Subcutaneous abdominal adipose tissue (tissue), 5 donors: ENCODE data around the gene SDF4.

Experiments used
- H3K27ac ChIP-seq: one replicate; pipeline ENCODE4 v1.7.0; 2013; ENCODE audit warnings: low read depth, mild to moderate bottlenecking, inconsistent platforms, low read length, moderate library complexity
- H3K27me3 ChIP-seq, 5 donors: one replicate each; pipeline ENCODE4 v1.7.0; 2013; ENCODE audit warnings: low read length in 5 of 5, inconsistent platforms in 1 of 5; ENCODE audit not compliant: control insufficient read depth in 5 of 5, insufficient read depth in 4 of 5
- H3K36me3 ChIP-seq, 5 donors: one replicate each; pipeline ENCODE4 v1.7.0; 2013; ENCODE audit warnings: low read length in 5 of 5; ENCODE audit not compliant: control insufficient read depth in 5 of 5, insufficient read depth in 5 of 5
- H3K4me1 ChIP-seq, 5 donors: one replicate each; pipeline ENCODE4 v1.7.0; 2013; ENCODE audit warnings: low read length in 5 of 5, mild to moderate bottlenecking in 3 of 5, moderate library complexity in 1 of 5; ENCODE audit not compliant: control insufficient read depth in 5 of 5, insufficient read depth in 5 of 5
- H3K4me3 ChIP-seq, 5 donors: one replicate each; pipeline ENCODE4 v1.7.0; 2013; ENCODE audit warnings: low read length in 5 of 5, low read depth in 1 of 5
- H3K9ac ChIP-seq, 5 donors: one replicate each; pipeline ENCODE4 v1.7.0; 2013; ENCODE audit warnings: low read length in 5 of 5, mild to moderate bottlenecking in 4 of 5, moderate library complexity in 3 of 5
- H3K9me3 ChIP-seq, 5 donors: one replicate each; pipeline ENCODE4 v1.7.0; 2013; ENCODE audit warnings: low read length in 5 of 5; ENCODE audit not compliant: control insufficient read depth in 5 of 5
- donor health status: healthy.
- donor health status: healthy.
- donor health status: healthy.
- donor health status: healthy.
- donor health status: healthy.

The SDF4 gene

GRCh38 chr1:1206966-1207531 lies 24.8 kb downstream of the SDF4 start:
- no peaks in the 10 kb centered on the region for H3K9me3 ChIP-seq
- H3K4me1 ChIP-seq: peaks cover 0 to 40% (median 32%) of the 10 kb centered on the region in 5 donors
- no peak overlapping the region for H3K9ac ChIP-seq
- no peak overlapping the region for H3K27ac ChIP-seq
- H3K27me3 ChIP-seq: peaks cover 25 to 43% (median 39%) of the 10 kb centered on the region in 5 donors
- H3K4me3 ChIP-seq: peak overlapping the region in 1 of 5 donors; percentile 56
- H3K36me3 ChIP-seq: no peaks in the 10 kb centered on the region

- Histone ChIP-seq H3K36me3 (no peaks in the 10 kb centered on the region), H3K4me3 (peak within 1 kb of the TSS in 3 of 5 donors; percentile 17 to 56 (median 48)), H3K27ac (no peak within 1 kb of the TSS), H3K27me3 (peaks cover 25 to 43% (median 39%) of the 10 kb centered on the region in 5 donors), H3K9me3 (no peaks in the 10 kb centered on the region), H3K4me1 (peaks cover 0 to 34% (median 30%) of the 10 kb centered on the region in 5 donors), H3K9ac (peak within 1 kb of the TSS in 1 of 5 donors; percentile 30)
Observed at GRCh38 chr1:1206376-1206965, 25.3 kb downstream of the SDF4 start, which contains the start of gene TNFRSF18. TNFRSF18 (minus strand) TSS chr1:1206592; CDS start chr1:1206571, 21 bp downstream.

GRCh38 chr1:1205769-1206375 lies 25.9 kb downstream of the SDF4 start:
- Histone ChIP-seq H3K4me1 (peaks cover 0 to 32% (median 27%) of the 10 kb centered on the region in 5 donors), H3K27me3 (peaks cover 25 to 43% (median 39%) of the 10 kb centered on the region in 5 donors), H3K9ac (peak overlapping the region in 1 of 5 donors; percentile 30), H3K36me3 (no peaks in the 10 kb centered on the region), H3K27ac (no peak overlapping the region), H3K4me3 (peak overlapping the region in 3 of 5 donors; percentile 17 to 56 (median 48)), H3K9me3 (no peaks in the 10 kb centered on the region)

- Histone ChIP-seq H3K4me1 (peaks cover 0 to 37% (median 30%) of the 10 kb centered on the region in 5 donors), H3K27me3 (peaks cover 28 to 43% (median 40%) of the 10 kb centered on the region in 5 donors), H3K4me3 (no peak overlapping the region), H3K36me3 (no peaks in the 10 kb centered on the region), H3K9ac (no peak overlapping the region), H3K27ac (no peak overlapping the region), H3K9me3 (no peaks in the 10 kb centered on the region)
Observed at GRCh38 chr1:1204998-1205768, 26.6 kb downstream of the SDF4 start.

GRCh38 chr1:1204425-1204920 lies 27.3 kb downstream of the SDF4 start:
- peaks cover 28 to 40% (median 39%) of the 10 kb centered on the region in 5 donors for H3K27me3 ChIP-seq

GRCh38 chr1:1203561-1204424 lies 28.0 kb downstream of the SDF4 start:
- no peak overlapping the region for H3K4me3 ChIP-seq
- peaks cover 28 to 42% (median 38%) of the 10 kb centered on the region in 5 donors for H3K27me3 ChIP-seq
- no peak overlapping the region for H3K27ac ChIP-seq
- H3K36me3 ChIP-seq: no peaks in the 10 kb centered on the region
- no peak overlapping the region for H3K9ac ChIP-seq
- H3K9me3 ChIP-seq: no peaks in the 10 kb centered on the region
- peaks cover 0 to 37% (median 28%) of the 10 kb centered on the region in 5 donors for H3K4me1 ChIP-seq

More at GRCh38 chr1:1204425-1204920, 27.3 kb downstream of the SDF4 start:
- Histone ChIP-seq H3K4me3 (no peak overlapping the region), H3K36me3 (no peaks in the 10 kb centered on the region), H3K4me1 (peaks cover 0 to 42% (median 30%) of the 10 kb centered on the region in 5 donors), H3K9me3 (no peaks in the 10 kb centered on the region), H3K27ac (no peak overlapping the region), H3K9ac (no peak overlapping the region)

GRCh38 chr1:1202831-1203560 lies 28.8 kb downstream of the SDF4 start:
- no peaks in the 10 kb centered on the region for H3K36me3 ChIP-seq
- H3K9me3 ChIP-seq: no peaks in the 10 kb centered on the region
- H3K4me3 ChIP-seq: no peak overlapping the region
- no peak overlapping the region for H3K27ac ChIP-seq
- peaks cover 26 to 42% (median 38%) of the 10 kb centered on the region in 5 donors for H3K27me3 ChIP-seq
- peaks cover 0 to 30% (median 20%) of the 10 kb centered on the region in 5 donors for H3K4me1 ChIP-seq
- no peak overlapping the region for H3K9ac ChIP-seq

GRCh38 chr1:1200876-1201810 lies 30.7 kb downstream of the SDF4 start:
- H3K36me3 ChIP-seq: no peaks in the 10 kb centered on the region
- peaks cover 0 to 19% (median 7%) of the 10 kb centered on the region in 5 donors for H3K4me1 ChIP-seq
- no peak overlapping the region for H3K27ac ChIP-seq
- H3K27me3 ChIP-seq: peaks cover 17 to 32% (median 26%) of the 10 kb centered on the region in 5 donors
- H3K9ac ChIP-seq: peak overlapping the region in 1 of 5 donors; percentile 14
- peaks cover 0 to 5% (median 0%) of the 10 kb centered on the region in 5 donors for H3K9me3 ChIP-seq
- H3K4me3 ChIP-seq: peak overlapping the region in 2 of 5 donors; percentile 44 to 45
